ENCODE results near the gene RTP3.

The RTP3 gene

DNA sequence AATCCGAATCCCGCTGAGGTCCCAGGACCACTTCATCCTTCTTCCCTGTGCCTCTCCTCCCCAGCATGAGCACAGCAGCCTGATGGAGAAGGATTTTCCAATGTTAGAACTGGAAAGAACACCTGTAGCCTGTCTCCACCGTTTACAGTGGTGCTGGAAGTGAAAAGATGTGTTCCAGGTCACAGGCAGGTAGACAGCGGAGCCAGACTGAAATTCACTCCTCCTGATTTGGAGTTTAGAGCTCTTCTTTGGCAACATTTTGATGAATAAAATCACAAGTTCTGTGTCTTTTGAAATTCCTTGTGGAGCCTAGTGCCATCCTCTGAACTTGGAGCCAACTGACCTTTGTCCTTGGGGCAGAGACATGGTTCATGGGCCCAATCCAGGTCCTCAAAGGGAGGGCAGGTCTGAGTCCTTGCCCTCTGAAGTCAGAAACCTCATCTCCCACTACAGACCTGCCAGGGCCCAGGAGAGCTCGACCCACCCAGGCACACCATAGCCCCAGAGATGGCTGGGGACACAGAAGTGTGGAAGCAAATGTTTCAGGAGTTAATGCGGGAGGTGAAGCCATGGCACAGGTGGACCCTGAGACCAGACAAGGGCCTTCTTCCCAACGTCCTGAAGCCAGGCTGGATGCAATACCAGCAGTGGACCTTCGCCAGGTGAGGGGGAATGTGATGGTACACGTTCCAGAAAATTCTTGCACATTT lies at the start of gene RTP3:
RTP3 (plus strand) TSS at position 421 of the 710 bp plus-strand sequence; CDS start at position 508, 87 bp downstream.
- DNase-seq = no peak

DNA sequence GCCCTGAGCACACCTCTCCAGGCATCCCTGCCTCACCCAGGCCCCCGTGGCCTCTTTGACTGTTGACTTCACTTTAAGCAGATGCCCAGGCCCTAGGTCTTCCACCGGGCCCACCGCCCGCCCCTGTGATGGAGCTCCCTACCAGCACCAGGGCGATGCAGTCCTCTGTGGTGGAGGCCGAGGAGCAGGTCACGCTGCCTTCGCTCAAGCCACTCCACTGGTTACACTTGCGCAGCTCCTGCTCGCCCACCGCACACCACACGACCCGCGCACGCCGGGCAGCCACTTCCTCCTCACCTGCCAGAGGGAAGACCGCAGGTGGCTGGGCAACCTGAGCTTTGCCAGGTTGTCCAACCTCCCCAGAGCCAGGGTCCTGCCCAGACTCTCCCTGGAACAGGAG lies 49.1 kb upstream of the RTP3 start:
- DNase-seq = no peak

DNA sequence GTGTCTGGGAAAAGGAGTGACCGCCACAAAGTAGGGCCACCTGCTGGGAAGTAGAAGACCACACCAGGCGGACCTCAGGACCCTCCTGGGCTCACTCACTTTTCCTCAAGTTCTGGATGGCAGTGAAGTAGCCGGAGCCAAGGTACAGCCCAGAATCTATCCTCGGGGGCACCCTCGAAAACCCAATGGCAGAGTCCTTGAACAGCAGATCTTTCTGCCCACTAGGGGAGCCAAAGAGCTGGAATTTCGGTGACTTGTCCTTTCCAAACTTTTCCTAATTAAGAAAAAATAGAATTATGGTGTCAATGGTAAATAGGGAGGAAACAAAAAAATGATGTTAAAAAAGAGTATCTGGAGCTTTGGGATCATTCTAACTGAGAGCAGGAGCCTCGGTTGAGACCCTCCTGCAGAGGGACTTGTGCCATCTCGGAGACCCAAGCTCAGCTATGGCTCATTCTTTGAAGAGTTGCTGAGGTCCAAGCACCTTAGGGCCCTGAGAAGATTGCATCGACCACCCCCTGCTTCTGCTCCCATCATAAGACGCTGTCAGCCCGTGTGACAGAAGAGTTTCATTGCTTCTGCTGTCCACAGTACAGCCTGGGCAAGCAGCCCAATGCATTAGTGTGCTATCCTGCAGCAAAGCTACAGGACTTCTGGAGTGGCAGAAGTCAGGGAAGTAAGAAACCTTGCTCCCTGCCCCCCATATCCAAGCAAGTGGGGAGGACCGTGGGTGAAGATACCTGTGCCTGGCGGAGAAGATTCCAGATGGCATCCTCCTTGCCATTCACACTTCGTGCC lies 47.8 kb upstream of the RTP3 start:
- DNase-seq = no peak

DNA sequence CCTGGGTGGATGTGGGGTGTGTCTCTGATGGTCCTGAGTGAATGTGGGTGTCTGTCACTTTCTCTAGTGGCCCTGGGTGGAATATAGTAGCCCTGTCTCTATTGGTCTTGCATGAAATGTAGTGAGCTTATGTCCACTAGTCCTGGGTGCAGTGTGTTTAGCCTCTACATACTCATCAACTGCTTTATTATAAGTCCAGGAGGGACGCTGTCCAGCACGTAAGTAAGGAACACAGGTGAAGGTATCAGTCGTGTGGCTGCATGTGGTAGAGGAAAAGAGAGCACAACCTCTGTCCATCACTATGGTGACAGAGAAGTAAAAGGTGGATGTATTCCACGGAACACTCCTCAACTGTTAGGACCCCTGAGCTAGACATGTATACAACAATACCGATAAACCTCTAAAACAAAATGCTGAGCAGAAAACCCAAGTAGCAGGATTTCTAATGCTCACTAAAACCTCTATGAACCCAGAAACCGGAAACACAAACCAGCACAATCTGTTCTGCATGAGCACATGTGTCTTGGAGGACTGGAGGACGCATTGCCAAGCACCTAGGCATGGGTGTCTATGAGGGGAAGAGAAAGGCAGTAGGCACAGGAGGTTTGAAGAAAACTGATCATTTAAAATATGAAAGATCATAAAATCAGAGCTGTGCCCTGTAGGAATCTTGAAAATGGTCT lies 44.1 kb upstream of the RTP3 start:
- DNase-seq = no peak

DNA sequence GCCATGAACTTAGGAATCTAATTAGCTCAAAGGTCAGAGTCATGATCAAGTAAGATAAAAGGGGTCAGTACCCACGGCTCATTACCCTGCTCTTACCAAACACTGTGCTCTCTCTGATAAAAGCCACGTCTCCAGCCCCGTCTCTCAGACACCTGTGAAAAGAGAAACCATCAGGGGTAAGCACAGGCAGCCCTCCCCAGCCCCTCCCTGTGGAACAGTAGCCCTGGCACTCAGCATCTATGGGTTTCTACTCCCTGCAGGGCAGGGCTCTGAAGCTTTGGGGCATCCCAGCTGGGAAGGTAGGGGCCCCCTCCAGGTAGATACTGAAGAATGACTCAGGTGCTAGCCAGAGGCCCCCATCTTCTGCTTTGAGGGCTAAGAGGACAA lies 43.6 kb upstream of the RTP3 start:
- DNase-seq = no peak

- no peak for DNase-seq
These were observed 43.2 kb upstream of the RTP3 start for GRCh38 chr3:46454606-46455005.

DNA sequence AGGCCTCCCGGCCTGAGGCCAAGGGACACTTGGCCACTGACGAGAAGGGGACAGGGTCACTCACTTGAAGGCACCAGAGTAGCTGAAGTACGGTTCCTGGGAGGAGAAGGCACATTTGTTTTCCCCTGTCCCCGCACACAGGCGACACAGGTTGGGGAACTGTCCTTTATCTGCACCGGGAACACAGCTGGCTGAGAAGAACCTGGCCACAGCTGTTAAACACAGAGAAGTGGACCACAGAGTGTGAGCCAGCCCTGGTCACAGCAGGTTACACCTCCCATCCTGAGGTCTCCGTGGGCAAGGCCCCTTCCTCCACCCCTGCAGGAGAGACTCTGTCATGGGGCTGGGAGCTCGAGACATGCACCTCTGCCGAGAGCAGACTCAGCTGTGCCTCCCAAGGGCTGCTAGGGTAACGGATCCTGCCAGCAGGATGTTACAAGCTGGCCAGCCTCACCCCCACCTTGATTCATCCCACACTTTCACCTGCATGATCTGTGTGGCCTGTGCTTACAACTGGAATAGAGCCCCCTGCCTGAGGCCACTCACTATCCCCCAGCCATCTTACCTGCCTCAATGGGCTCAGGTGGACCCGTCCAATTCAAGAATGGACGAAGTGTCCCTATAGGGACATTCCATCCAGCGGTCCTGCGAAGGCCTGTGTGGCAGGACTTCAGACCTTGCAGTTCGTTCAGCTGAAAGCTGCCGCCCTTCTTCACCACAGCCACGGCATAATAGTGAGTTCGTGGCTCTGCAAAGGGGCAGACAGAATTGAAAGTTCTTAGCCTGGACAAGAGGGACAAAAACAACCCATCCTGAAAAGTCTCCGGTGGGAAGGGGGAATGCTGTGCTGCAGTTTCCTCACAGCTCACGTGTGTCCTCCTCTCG lies 42.3 kb upstream of the RTP3 start:
- DNase-seq = no peak

DNA sequence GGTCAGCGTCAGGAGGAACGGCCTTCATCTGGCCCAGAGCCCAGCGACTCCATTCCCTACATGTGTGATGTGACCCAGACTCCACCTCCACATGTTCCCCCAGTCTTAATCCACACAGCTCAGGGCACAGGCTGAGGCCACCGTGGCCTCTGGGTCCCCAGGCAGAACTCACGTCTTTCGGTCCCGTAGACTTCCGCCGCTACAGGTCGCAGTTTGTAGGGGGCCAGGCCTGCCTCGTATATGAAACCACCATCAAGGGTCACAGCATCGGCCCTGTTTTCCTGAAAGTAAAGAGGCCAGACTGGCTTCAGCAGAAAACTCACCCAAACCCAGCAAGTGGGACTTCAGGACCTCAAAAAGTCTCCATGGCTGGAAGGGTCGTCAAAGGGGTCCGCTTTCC lies 41.7 kb upstream of the RTP3 start:
- DNase-seq = no peak

DNA sequence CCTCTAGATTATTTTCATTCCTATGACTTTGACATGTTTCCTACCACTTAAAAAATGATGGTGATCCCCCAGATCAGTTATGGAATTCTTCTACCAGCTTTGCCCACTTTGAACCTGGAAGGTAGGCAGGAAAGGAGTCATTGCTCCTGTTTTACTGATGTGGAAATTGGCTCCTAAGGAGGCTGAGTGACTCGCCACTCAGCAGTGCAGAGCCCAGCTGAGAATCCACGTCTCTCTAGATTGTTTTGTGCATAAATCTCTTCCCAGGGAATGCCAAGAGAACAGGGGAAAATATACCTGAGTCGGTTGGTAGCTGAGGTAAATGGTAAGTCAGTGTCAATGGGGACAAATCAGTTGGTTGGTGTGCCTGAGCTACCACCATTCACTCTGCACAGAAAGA lies 37.7 kb upstream of the RTP3 start:
- no peak for DNase-seq

GRCh38 chr3:46462111-46462510 lies 35.7 kb upstream of the RTP3 start:
- DNase-seq = no peak

GRCh38 chr3:46462511-46462910 lies 35.3 kb upstream of the RTP3 start:
- no peak for DNase-seq

DNA sequence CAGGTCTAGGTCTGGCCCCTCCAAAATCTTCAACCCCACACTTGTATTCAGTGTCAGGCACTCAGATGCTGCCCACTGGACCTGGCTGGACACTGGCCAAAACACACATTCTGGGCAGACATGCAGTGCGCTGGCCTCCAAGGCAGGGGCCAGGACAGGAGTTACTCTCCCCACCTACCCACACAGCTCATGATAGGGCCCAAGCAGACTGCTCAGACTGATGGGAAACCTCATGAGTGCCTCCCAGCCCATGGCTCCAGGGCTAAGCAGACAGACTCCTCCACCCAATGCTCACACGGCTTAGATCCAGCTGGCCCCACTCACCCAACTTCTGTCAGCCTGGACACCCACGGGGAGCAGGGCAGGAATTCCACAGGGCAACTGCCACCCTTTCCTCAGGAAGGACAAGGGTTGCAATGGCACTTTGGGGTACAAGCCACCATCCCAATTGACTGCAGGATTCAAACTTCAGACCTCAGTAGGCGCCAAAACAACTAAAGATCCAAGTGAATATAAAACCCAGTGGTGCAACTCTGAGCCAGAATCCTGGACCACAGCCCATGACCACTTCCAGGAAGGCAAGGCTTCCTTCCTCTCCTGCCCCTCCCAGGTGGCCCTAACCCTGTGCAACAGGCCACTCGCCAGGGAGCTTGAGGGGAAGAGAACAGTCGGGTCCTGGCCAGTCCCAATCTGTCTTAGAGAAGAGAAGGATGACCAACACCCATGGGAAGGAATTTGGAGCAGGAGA lies 34.5 kb upstream of the RTP3 start:
- no peak for DNase-seq

GRCh38 chr3:46463868-46464241 lies 33.9 kb upstream of the RTP3 start:
- DNase-seq = no peak

- DNase-seq = no peak
These were observed 33.2 kb upstream of the RTP3 start, which contains the start of gene LTF for GRCh38 chr3:46464326-46465195. Gene LTF, minus strand, starts transcription at chr3:46464905. Its CDS starts 38 bp downstream, at chr3:46464867.

DNA sequence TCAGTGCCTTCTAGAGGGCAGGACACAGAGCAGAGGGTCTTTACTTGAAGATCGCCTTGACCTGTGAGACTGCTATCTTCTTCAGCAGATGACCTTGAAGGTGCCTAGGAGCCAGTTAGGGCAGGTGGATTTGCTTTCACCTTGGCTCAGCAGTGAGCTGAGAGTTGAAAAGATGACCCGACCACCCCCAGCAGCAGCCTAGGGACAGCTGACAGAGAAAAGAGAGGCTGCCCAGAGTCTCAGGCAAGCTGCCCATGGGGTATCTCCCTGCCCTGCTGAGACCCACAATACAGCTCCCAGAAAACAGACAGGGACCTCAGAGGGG lies 32.6 kb upstream of the RTP3 start:
- DNase-seq = no peak

GRCh38 chr3:46466273-46466672 lies 31.5 kb upstream of the RTP3 start:
- no peak for DNase-seq

DNA sequence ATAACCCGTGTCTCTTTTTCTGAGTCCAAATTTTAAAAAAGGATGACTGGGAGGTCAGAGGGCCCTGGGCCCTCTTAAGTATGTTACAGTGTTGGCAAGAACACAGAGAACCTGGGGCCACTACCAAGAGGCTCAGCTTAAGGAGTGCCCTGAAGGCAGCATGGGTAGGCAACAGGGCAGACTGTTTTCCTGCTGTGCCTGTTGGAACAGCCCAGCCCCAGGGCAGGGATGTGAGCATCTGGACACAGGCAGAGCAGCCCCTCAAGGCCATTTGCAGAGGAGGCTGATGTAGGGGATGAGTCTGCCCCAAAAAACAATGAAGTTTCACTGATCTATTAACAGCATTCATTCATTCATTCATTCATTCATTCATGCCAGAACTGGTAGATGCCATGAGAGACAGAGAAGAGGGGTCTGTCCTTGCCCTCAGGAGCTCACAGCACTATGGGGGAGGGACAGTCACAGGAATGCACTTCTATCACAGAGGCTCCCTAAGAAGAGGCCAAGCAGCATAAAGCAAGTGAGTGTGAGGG lies 30.8 kb upstream of the RTP3 start:
- DNase-seq = no peak

- no peak for DNase-seq
These were observed 30.2 kb upstream of the RTP3 start for GRCh38 chr3:46467562-46467961.

DNA sequence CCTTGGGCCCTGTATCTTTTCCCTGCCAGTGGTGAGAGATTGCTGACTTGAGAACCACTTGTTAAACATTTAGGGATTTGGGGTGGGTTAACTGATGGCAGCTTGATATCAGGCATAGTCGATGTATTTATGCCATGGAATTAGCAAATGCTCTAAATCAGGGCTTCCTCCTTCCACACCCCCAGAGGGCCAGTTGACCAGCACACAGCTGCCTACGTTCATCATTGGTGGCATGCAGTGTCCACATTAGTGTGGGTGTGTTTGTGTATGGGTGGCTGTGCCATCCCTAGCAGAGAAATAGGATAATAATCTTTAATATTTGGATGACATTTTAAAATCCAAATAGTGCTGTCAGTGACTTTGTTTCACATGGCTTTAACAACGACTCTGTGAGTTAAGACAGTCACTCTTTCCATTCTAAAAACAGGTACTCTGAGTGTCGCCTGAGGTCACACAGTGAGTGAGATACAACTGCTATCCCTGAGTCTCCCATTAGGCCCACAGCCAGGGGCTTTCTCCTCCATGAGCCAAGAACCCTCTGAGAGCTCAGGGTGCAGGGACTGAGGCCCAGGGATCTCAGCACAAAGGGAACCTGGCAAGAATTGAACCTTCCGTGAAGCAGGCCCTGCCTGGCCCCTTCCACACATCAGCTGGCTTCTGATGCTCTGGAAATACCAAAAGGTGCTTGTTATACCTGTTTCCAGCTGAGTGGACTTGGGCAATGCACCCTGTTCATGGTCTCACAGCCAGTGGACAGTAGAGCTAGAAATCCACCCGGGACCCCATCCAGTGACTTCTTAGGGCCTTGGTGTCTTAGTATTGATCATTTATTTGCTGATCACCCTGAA lies 28.8 kb upstream of the RTP3 start:
- DNase-seq = no peak
